HG03108 (cell line): Measurements from ENCODE around the gene SLC25A39.
"Not testable (repeated sequence)": the region's sequence is repeated elsewhere in the genome, so short reads cannot be mapped to it uniquely, and the experiment has no call there.

ENCODE experiments used
- ATAC-seq: cut with Tn5 transposase; IDR thresholded peaks from one replicate; pipeline ENCODE4 v1.9.1; 2021; ENCODE audit warnings: moderate library complexity; ENCODE audit not compliant: unreplicated experiment

Gene SLC25A39

DNA sequence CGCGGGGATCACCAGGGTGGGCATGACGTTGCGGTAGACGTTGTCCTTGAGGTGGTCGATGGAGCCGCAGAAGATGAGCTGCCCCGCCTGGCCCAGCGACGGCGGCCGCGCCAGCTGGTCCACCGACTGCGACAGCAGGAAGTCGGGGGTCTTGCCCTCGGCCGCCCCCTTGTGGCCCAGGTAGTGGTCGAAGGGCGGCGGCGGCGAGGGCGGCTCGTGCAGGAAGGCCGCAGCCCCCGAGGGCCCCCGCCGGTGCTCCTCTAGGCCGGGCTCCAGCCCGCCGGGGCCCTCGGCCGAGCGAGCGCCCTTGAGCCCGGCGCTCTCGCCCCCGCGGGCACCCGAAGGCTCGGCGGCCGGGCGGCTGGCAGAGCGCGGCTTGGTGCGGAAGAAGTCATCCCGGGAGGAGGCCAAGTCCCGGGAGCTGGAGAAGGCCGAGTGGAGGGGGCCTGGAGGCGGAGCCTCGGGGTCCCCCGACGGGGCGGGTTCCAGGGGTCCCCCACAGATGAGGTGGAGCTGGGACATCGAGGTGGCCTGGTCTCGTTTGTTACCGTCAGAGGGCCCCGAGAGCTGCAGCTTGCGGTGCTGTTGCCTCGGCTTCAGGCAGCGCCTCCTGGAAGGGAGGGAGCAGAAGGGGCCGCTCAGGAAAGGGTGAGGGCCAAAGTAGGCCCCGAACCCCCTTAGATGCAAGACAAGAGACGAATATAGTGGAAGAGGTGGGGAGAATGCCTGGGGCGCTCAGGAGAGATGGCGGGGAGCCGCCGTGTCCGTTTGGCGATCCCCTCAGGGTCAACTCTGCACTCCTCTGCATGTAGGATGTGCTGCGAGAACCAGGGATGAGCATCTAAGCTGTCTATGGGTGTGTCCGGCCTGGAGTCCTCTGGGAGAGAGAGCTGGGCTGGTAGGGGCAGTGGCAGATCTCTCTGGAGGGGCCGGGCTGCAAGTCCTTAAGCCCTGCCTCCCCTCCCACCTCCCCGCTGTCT lies 30.2 kb upstream of the SLC25A39 start:
- ATAC-seq: no peak

DNA sequence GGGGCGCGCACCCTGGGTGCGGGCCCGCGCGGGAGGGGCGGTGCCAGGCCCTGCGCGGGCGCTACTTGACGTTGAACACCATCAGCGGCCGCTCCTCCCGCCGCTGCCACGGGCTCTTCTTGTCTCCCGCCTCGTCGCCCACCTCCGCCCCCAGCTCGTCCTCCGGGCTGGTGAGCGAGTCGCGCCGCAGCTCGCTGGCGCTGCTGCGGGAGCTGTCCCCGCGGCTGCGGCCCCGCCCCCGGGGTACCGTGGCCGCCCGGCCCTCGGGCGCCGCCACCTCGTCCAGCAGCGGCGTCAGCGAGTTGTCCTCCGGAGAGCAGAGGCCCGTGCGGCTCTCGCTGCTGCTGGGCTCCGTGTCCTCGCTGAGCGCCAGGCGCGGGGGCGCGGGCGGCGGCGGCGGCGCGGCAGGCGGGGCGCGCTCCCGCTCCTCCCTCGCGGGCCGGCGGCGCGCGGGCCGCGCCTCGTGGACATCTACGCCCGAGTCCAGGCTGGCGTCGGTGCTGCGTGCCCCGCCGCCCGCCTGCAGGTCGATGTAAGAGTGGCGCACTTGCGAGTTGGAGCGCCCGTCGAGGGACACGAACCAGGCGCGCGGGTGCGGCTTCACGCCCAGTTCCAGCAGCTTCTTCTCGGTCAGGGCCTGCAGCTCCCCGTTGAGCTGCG lies 29.2 kb upstream of the SLC25A39 start:
- no peak for ATAC-seq

DNA sequence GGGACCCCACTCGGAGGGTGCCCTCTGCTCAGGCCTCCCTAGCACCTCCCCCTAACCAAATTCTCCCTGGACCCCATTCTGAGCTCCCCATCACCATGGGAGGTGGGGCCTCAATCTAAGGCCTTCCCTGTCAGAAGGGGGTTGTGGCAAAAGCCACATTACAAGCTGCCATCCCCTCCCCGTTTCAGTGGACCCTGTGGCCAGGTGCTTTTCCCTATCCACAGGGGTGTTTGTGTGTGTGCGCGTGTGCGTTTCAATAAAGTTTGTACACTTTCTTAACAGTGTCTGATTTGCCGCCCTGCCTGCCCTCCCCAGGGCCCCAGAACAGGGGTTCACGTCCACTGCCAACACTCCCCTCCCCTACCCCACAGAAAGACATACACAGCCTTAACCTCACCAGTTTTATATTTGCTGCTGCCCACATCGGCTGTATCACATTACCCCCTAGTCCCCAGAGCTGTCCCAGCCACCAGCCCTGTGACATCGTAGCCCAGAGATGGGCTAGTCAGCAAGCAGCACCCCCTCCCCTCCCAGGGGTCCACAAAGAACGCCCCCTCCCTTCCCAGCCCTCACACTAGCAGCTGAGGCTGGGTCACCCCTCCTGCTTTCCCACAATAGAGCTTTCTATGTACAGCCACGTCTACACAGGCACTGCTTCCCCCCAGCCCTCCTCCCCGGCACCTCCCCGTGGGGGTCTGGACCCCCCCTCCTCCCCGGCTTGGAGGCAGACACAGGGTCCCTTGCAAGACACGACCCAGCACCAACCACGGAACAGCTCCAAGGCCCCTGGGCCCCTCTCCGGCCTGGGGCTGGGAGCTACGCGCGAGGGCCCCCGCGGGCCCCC lies 28.4 kb upstream of the SLC25A39 start:
- no peak for ATAC-seq

DNA sequence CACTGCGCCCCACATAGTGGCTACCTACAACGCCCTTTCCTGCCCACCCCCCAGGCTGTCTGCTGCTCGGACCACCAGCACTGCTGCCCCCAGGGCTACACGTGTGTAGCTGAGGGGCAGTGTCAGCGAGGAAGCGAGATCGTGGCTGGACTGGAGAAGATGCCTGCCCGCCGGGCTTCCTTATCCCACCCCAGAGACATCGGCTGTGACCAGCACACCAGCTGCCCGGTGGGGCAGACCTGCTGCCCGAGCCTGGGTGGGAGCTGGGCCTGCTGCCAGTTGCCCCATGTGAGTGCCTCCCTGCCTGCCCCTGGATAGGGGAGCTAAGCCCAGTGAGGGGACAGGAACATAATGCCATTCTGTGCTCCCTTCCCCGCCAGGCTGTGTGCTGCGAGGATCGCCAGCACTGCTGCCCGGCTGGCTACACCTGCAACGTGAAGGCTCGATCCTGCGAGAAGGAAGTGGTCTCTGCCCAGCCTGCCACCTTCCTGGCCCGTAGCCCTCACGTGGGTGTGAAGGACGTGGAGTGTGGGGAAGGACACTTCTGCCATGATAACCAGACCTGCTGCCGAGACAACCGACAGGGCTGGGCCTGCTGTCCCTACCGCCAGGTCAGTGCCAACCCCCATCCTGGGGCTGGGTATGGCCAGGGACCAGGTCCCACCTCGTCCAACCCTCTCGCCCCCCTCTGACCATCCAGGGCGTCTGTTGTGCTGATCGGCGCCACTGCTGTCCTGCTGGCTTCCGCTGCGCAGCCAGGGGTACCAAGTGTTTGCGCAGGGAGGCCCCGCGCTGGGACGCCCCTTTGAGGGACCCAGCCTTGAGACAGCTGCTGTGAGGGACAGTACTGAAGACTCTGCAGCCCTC lies 27.6 kb upstream of the SLC25A39 start:
- ATAC-seq: no peak

DNA sequence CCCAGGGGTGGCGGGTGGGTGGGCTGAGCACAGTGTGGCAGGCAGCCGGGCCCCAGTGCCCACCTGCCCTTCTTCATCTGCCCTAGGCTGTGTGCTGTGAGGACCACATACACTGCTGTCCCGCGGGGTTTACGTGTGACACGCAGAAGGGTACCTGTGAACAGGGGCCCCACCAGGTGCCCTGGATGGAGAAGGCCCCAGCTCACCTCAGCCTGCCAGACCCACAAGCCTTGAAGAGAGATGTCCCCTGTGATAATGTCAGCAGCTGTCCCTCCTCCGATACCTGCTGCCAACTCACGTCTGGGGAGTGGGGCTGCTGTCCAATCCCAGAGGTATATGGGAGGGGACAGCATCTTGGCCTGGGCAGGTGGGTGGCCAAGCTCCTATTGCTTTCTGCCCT lies 26.8 kb upstream of the SLC25A39 start:
- ATAC-seq: no peak

DNA sequence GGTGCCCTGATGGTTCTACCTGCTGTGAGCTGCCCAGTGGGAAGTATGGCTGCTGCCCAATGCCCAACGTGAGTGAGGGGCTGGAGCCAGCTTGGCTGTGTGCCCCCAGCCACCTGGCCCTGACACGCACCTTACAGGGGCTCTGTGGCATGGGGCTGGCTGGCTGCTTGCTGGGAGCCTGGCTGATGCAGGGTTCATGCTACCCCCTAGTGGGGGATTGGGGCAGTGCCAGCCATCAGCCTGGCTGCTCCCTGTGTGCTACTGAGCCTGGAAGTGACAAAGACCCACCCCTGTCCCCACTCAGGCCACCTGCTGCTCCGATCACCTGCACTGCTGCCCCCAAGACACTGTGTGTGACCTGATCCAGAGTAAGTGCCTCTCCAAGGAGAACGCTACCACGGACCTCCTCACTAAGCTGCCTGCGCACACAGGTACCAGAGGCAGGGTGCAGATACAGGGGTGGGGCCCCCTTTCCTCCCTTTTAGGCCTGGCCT lies 26.2 kb upstream of the SLC25A39 start:
- ATAC-seq: no peak

DNA sequence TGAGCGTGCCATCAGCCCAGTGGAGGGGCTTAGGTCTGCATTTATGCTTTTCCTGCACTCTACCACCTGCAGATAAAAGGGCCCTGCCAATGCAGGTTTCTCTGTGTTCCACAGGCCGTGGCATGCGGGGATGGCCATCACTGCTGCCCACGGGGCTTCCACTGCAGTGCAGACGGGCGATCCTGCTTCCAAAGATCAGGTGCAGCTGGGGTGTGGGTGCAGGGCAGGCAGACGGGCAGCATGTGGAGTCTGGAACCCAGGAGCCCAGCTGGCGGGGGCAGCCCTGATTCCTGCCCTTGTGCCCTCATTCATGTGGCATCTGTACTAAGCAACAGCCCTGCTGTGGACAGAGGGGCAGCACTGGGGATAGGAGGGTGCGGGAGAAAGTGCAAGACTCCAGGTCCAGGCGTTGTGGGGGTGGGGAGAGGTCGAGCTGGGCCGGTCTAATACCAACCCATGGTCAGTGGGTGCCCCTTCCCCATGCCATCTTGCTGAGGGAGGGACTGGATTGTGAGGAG lies 25.0 kb upstream of the SLC25A39 start:
- no peak for ATAC-seq

DNA sequence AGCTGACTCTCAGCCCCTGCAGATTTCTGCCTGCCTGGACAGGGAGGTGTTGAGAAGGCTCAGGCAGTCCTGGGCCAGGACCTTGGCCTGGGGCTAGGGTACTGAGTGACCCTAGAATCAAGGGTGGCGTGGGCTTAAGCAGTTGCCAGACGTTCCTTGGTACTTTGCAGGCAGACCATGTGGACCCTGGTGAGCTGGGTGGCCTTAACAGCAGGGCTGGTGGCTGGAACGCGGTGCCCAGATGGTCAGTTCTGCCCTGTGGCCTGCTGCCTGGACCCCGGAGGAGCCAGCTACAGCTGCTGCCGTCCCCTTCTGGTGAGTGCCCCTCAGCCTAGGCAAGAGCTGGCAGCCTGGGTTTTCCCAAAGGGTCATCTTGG lies 24.4 kb upstream of the SLC25A39 start:
- no peak for ATAC-seq

DNA sequence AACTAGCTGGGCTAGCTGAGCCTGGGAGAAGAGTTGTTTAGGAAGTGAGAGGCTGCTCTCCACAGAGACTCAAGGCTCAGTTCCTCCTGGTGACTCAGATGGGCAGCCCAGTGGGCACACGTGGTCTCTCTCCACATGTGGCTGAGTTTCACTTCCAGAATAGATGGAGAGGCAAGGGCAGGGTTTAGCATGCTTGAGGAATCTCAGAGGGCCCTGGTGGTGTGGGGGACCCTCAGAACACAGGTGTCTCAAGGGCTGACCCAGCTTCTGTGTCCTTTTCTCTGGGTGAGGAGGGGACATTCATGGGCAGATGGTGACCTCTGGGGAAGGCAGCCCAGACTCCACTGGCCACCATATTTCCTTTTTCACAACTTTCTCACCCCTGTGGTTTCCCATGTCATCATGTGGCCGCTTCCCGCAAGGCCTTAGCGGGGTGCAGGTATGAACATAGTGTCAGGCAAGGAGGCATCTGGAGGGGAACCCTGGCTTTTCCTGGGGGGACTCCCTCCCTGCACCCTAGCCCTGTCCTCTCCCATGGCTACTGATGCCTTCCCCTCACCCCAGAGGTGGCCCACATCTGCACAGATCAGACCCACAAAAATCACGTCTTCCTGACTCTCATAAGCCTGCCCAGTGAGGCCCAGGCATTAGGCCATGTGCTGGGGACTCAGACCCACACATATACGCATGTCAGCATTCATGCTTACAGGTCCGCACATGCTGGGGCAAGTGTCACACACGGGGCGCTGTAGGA lies 23.8 kb upstream of the SLC25A39 start:
- peak; percentile 44 for ATAC-seq

DNA sequence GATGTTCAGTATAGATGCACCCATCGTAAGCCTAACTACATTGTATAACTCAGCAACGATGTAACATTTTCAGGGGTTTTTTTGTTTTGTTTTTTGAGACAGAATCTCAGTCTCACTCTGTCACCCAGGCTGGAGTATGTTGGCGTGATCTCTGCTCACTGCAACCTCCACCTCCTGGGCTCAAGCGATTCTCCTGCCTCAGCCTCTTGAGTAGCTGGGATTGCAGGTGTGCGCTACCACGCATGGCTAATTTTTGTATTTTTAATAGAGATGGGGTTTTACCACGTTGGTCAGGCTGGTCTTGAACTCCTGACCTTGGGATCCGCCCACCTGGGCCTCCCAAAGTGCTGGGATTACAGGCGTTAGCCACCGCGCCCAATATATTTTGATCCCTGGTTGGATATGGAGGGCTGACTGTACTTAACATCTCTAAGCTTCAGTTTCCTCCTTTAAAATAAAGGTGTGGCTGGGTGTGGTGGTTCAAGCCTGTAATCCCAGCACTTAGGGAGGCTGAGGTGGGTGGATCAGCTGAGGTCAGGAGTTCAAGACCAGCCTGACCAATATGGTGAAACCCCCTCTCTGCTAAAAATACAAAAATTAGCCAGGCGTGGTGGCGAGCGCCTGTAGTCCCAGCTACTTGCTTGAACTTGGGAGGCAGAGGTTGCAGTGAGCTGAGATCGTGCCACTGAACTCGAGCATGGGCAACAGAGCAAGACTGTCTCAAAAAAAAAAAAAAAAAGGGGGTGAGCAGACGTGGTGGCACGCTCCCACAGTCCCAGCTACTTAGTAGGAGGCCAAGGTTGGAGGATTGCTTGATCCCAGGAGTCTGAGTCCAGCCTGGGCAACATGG lies 22.8 kb upstream of the SLC25A39 start:
- ATAC-seq: not testable (repeated sequence)

DNA sequence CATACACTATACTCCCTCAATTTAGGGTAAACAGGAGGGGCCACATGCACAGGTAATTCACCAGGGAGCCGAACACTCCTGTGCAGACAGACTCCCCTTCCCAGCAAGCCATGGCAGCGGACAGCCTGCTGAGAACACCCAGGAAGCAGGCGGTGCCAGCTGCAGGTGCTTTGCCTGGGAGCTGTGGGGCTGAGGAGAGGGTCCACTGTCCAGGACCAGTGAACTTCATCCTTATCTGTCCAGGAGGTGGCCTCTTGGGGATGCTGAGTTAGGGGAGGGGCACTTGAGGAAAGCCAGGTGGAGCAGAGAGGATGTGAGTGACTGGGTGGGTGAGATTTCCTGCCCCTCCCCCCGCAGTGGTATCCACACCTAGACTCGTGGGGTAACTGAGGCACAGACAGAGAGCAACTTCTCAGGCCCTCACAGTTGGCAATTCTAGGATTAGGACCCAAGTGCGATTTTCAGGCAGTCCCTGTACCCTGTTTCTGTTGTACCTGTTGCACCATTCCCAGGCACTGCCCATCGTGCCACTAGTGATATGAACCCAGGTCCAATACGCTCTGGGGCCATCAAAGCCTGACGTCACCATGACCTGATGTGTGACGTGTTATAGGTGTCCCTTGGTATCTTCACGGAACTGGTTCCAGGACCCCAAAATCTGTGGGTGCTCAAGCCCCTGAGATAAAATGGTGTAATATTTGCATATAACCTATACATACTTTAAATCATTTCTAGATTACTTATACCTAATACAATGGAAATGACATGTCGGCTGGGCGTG lies 21.6 kb upstream of the SLC25A39 start:
- no peak for ATAC-seq

DNA sequence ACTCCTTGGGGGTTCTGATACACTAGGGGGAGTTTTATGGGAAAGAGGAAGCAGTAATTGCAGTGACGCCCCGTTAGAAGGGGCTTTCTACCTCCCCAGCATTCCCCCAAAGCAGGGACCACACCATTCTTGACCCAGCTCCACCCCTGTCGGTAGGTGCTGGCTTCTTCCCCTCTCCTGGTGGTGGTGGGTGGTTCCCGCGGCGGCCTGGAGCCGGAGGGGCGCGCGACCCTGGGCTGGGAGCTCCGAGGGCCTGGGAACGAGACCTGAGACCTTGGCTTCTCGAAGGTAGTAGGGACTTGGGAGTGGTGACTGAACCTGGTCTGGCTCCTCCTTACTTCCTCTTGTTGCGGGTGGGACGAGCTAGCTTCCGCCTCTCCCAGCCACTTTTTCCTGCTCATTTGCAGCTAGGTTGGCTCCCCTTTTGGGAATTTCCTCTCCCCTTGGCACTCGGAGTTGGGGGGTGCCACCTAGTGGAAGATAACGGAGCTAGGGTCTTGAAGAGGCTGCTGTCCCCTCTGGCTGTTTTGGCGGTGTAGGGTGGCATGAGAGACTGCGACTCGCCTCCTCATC lies 20.9 kb upstream of the SLC25A39 start:
- ATAC-seq: no peak

DNA sequence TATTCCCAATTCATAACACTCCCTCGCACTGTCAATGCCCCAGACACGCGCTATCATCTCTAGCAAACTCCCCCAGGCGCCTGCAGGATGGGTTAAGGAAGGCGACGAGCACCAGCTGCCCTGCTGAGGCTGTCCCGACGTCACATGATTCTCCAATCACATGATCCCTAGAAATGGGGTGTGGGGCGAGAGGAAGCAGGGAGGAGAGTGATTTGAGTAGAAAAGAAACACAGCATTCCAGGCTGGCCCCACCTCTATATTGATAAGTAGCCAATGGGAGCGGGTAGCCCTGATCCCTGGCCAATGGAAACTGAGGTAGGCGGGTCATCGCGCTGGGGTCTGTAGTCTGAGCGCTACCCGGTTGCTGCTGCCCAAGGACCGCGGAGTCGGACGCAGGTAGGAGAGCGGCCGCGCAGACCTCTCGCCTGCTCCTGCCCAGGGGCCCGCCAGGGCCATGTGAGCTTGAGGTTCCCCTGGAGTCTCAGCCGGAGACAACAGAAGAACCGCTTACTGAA lies 20.4 kb upstream of the SLC25A39 start, which contains the start of gene GRN:
Gene GRN (plus strand): TSS at position 364 of the 515 bp plus-strand sequence. CDS start 3,863 bp downstream, outside the sequence.
- ATAC-seq: peak; percentile 58

DNA sequence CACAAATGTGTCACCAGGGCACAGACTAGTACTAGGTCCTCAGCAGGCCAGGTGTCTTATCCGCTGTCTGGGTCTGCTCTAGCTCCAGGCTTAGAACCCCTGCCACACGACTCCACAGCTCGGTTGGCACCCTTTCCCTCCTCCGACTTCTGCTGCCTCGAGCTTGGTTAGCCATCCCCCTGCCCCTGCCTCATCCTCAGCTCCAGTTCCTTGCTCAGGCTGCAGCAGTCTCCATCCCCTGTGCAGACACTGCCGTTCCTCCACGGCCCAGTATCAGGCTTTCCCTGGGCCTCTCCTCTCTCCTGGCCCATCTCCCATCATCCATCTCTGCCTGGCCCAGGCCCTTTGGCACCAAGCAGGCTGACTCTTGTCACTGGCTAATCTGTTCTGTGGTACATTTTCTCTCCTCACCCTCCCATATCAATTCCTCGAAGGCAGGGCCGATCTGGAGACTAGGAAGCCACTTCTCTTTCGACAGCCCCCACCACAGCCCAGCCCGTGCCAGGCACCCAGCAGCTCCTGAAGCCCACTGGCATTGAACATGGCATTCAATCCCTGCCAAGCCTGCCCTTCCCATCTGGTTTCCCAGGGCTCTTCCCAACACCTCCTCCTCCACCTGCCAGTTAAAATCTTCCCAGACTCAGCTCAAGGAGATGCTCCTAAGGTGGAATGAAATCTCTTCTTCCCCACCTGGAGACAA lies 19.0 kb upstream of the SLC25A39 start:
- ATAC-seq: no peak

DNA sequence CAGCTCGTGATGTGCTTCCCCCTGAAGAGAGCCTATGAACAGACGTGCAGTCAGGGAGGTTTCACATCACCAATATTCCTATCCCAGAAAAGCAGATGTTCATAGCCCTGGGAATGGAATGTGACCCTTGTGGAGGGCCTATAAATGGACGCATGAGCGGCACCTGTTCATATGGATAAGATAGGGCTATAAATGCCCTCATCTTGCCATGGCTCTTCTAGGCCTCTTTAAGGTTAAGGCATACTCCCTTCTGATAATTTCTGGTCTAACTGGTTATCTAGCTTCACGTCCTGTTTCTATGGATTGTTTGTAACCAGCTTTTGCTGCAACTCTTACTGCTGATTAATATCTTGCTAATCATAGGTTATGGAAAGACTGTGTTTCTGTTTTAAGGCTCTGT lies 15.9 kb upstream of the SLC25A39 start:
- not testable (repeated sequence) for ATAC-seq

DNA sequence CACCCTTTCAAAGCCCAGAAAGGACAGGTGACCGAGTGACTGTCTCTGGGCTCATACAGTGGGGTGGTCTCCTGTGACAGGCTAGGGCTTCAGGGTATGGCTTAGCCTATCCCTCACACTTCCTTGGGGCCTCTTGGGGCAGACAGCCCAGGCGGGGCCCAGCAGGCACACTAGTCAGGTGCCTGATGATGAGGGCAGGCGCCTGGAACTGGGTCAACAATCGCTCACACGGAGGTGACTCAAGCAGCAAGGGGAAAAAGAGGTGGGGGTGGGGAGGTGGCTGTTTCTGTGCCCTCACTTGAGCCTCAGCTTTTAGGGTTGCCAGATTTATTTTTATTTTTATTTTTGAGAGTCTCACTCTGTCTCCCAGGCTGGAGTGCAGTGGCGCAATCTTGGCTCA lies 14.1 kb upstream of the SLC25A39 start:
- ATAC-seq: no peak
